Sciatic nerve (tissue), 2 donors: ENCODE measurements around the gene PIK3AP1. TPM values are rescaled to one million over a fixed set of nuclear protein-coding genes. Genes with fewer than 3 reads are reported as not detected.
"Not testable (repeated sequence)": the region's sequence is repeated elsewhere in the genome, so short reads cannot be mapped to it uniquely, and the experiment has no call there.

Experiments
- ATAC-seq: fragments of 200-7000 bp; cut with Tn5 transposase; one replicate; pipeline ENCODE4 v1.9.1; 2020; ENCODE audit warnings: mild to moderate bottlenecking, moderate library complexity
- DNase-seq: peaks from one replicate; pipeline ENCODE4 v3.0.0-alpha.2; 2020; ENCODE audit warnings: low spot score
- intact Hi-C: fragments of 100-400 bp; cut with DNase I; formaldehyde crosslinking; loops from one replicate; pipeline ENCODE4 v1.14.2; 2022
- total RNA-seq: library from RNA; stranded (reverse); fragmentation: NEBNext Ultra II Directional; extraction: Animal tissue kit (Norgen Biotek cat#: 25700); gene quantifications from one replicate; pipeline ENCODE4 v1.2.1, GENCODE V29; 2021
- donor health status: DM: no; HTN: no; CAD: no.
- donor health status: DM: no; HTN: no; CAD: no.

The PIK3AP1 gene
- total RNA-seq, 1 donor from 2014 or later, result 13.8 TPM

- ATAC-seq (no peak), DNase-seq (no peak)
- intact Hi-C loops, result no loop called here
Observed at GRCh38 chr10:96740141-96740540, 19.8 kb upstream of the PIK3AP1 start.

GRCh38 chr10:96737307-96737902, 17.1 kb upstream of the PIK3AP1 start:
- DNase-seq, ATAC-seq, intact Hi-C loops: not testable (repeated sequence)

- intact Hi-C loops, result no loop called here
- no peak for ATAC-seq
Observed at GRCh38 chr10:96724621-96725020, 4.3 kb upstream of the PIK3AP1 start.

GRCh38 chr10:96721207-96721572, 876 bp upstream of the PIK3AP1 start:
- no peak for DNase-seq
- ATAC-seq, result no peak
- intact Hi-C loops, result no loop called here

More at GRCh38 chr10:96724621-96725020, 4.3 kb upstream of the PIK3AP1 start:
- no peak for DNase-seq

- ATAC-seq (peak; percentile 79), DNase-seq (peak; percentile 80)
- intact Hi-C loops, result no loop called here
Observed at GRCh38 chr10:96719850-96720421, 378 bp downstream of the PIK3AP1 start.

GRCh38 chr10:96719200-96719599, 1.1 kb downstream of the PIK3AP1 start:
- ATAC-seq (no peak), DNase-seq (no peak)
- intact Hi-C loops, result no loop called here

- DNase-seq (no peak), ATAC-seq (peak; percentile 35)
- intact Hi-C loops, result no loop called here
Observed at GRCh38 chr10:96718304-96718990, 1.9 kb downstream of the PIK3AP1 start.

- intact Hi-C loops, result no loop called here
- DNase-seq (no peak), ATAC-seq (no peak)
Observed at GRCh38 chr10:96716390-96716789, 3.9 kb downstream of the PIK3AP1 start.

- intact Hi-C loops, result no loop called here
- no peak for ATAC-seq
- DNase-seq, result no peak
Observed at GRCh38 chr10:96714746-96715255, 5.5 kb downstream of the PIK3AP1 start.

- no peak for DNase-seq
- intact Hi-C loops, result no loop called here
- ATAC-seq, result no peak
Observed at GRCh38 chr10:96714031-96714590, 6.2 kb downstream of the PIK3AP1 start.

- intact Hi-C loops, result no loop called here
- ATAC-seq (no peak), DNase-seq (no peak)
Observed at GRCh38 chr10:96712662-96713271, 7.5 kb downstream of the PIK3AP1 start.

GRCh38 chr10:96711048-96711728, 9.1 kb downstream of the PIK3AP1 start:
- intact Hi-C loops, result no loop called here
- no peak for ATAC-seq
- no peak for DNase-seq

- intact Hi-C loops, result no loop called here
- no peak for ATAC-seq
- no peak for DNase-seq
Observed at GRCh38 chr10:96709525-96709924, 10.8 kb downstream of the PIK3AP1 start.

- no peak for DNase-seq
- ATAC-seq, result no peak
- intact Hi-C loops, result no loop called here
Observed at GRCh38 chr10:96708996-96709395, 11.3 kb downstream of the PIK3AP1 start.

GRCh38 chr10:96708456-96708855, 11.9 kb downstream of the PIK3AP1 start:
- DNase-seq (no peak), ATAC-seq (peak; percentile 77)
- intact Hi-C loops, result no loop called here

- intact Hi-C loops, result no loop called here
- DNase-seq, result no peak
- ATAC-seq, result no peak
Observed at GRCh38 chr10:96706331-96706853, 13.9 kb downstream of the PIK3AP1 start.

- ATAC-seq, result no peak
- intact Hi-C loops, result no loop called here
- DNase-seq, result no peak
Observed at GRCh38 chr10:96705134-96705533, 15.2 kb downstream of the PIK3AP1 start.

GRCh38 chr10:96704563-96704962, 15.8 kb downstream of the PIK3AP1 start:
- DNase-seq (no peak), ATAC-seq (no peak)
- intact Hi-C loops, result no loop called here

GRCh38 chr10:96703358-96703757, 17.0 kb downstream of the PIK3AP1 start:
- DNase-seq, result no peak
- ATAC-seq, result no peak
- intact Hi-C loops, result no loop called here
